ENCODE measurements around the gene BOK. TPM values are rescaled to one million over a fixed set of nuclear protein-coding genes. Genes with fewer than 3 reads are reported as not detected.

BOK gene
- total and polyA plus RNA-seq, 2 of the 13 experiments (the other 11 are each of a cell fraction or from before 2014, with no cell fraction given) = 35.5 to 39.2 TPM

DNA sequence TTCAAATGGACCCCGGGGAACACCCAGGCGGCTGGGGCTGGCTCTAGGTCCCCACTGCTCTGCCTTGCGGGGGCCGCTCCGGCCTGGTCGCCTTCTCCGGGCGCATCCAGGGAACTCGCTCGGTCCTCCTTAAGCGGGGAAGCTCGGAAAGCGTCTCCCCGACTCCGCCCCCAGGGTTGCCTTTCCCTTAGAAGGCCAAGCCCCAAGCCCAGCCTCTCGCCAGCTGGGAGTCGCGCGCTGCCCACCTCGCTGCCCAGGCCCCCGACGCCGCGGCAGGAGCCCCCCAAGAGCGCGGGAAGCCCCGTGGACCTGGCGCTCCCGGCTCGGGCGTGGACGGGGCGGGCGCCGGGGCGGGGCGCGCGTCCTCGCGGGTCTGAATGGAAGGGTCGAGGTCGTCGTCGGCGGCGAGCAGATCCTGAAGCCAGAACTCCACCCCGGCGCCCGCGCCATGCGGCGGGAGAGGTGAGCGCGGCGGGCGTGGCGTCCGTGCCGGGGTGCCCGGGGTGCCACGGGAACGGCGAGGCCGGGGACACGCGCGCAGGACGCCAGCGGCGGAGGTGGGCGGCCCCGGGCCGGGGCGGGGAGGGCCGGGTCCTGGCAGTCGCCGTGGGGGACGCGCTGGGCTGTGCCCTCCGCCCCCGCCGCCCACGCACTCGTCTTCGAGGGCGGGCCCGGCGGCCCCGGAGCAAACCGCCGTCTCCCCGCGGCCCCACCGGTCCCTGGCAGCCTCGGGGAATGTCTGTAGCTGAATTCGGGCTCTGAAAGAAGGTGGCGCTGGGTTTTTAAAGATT is at the start of gene BOK (continued):
- TF ChIP-seq, protein P1, sequence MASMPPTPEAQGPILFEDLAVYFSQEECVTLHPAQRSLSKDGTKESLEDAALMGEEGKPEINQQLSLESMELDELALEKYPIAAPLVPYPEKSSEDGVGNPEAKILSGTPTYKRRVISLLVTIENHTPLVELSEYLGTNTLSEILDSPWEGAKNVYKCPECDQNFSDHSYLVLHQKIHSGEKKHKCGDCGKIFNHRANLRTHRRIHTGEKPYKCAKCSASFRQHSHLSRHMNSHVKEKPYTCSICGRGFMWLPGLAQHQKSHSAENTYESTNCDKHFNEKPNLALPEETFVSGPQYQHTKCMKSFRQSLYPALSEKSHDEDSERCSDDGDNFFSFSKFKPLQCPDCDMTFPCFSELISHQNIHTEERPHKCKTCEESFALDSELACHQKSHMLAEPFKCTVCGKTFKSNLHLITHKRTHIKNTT (CRISPR knock-in tag; IDR thresholded peaks at IDR 0.05) = no peak
- TF ChIP-seq IKZF4 (CRISPR knock-in tag; IDR thresholded peaks at IDR 0.05; ENCODE audit: borderline replicate concordance, low read depth, not compliant biosample characterization) = peak; percentile 68
- no peak for TF ChIP-seq MBNL3 (CRISPR knock-in tag; conservative IDR thresholded peaks at IDR 0.05)
- no peak for TF ChIP-seq CBX1 (IDR thresholded peaks at IDR 0.05; ENCODE audit: low read depth)
- TF ChIP-seq, protein P2, sequence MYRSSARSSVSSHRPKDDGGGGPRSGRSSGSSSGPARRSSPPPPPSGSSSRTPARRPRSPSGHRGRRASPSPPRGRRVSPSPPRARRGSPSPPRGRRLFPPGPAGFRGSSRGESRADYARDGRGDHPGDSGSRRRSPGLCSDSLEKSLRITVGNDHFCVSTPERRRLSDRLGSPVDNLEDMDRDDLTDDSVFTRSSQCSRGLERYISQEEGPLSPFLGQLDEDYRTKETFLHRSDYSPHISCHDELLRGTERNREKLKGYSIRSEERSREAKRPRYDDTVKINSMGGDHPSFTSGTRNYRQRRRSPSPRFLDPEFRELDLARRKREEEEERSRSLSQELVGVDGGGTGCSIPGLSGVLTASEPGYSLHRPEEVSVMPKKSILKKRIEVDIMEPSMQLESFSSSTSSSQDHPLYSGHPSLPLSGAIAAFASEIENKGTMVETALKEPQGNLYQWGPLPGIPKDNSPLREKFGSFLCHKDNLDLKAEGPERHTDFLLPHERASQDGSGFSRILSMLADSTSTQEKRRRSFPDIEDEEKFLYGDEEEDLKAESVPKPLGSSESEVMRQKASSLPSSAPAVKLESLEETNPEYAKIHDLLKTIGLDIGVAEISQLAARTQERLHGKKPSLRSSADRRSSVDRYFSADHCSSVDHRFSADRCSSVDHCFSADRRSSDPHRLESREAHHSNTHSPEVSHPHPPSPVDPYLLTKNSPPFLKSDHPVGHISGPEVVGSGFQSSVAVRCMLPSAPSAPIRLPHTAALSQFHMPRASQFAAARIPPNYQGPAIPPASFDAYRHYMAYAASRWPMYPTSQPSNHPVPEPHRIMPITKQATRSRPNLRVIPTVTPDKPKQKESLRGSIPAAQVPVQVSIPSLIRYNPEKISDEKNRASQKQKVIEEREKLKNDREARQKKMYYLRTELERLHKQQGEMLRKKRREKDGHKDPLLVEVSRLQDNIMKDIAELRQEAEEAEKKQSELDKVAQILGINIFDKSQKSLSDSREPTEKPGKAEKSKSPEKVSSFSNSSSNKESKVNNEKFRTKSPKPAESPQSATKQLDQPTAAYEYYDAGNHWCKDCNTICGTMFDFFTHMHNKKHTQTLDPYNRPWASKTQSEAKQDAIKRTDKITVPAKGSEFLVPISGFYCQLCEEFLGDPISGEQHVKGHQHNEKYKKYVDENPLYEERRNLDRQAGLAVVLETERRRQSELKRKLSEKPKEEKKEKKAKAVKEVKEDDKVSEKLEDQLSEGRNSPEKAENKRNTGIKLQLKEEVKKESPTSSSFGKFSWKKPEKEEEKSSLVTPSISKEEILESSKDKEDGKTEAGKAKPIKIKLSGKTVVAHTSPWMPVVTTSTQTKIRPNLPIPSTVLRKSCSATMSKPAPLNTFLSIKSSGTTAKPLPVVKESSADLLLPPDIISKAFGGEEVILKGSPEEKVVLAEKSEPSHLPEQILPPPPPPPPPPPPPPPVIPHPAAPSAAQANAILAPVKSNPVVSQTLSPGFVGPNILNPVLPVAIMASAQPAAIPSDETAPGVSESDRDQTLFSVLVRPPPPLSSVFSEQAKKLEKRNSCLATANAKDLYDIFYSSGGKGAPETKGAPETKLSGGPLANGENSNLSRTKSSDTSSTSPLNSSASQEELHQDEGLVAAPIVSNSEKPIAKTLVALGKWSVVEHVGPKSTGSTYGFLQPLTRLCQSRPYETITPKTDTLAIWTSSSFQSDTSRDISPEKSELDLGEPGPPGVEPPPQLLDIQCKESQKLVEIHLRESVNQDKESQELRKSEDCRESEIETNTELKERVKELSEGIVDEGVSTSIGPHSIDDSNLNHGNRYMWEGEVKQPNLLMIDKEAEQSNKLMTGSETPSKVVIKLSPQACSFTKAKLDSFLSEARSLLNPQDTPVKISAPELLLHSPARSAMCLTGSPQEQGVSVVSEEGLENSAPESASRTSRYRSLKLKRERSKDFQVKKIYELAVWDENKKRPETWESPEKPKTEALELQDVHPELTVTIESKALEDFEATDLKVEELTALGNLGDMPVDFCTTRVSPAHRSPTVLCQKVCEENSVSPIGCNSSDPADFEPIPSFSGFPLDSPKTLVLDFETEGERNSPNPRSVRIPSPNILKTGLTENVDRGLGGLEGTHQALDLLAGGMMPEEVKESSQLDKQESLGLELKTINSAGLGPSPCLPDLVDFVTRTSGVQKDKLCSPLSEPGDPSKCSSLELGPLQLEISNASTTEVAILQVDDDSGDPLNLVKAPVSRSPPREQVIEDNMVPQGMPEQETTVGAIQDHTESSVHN (CRISPR knock-in tag; IDR thresholded peaks at IDR 0.05) = no peak
- TF ChIP-seq NCOA5 (CRISPR knock-in tag; IDR thresholded peaks at IDR 0.05) = no peak
- TF ChIP-seq NR1H2 (CRISPR knock-in tag; IDR thresholded peaks at IDR 0.05; ENCODE audit: borderline replicate concordance, low read depth) = no peak
- peak; percentile 63; the same call in 1 of the 2 replicates for TF ChIP-seq KMT2A (CRISPR knock-in tag; IDR thresholded peaks at IDR 0.05)
- TF ChIP-seq RFX3 (CRISPR knock-in tag; IDR thresholded peaks at IDR 0.05) = no peak
- no peak for TF ChIP-seq ZNF33A (CRISPR knock-in tag; IDR thresholded peaks at IDR 0.05; ENCODE audit: borderline replicate concordance)
- TF ChIP-seq RXRB (CRISPR knock-in tag; IDR thresholded peaks at IDR 0.05; ENCODE audit: borderline replicate concordance) = no peak
- 0 out of 2 replicates have a peak, but pooled peaks have one; percentile 10 for TF ChIP-seq PPARG (CRISPR knock-in tag; conservative IDR thresholded peaks at IDR 0.05)
- TF ChIP-seq, protein P3, sequence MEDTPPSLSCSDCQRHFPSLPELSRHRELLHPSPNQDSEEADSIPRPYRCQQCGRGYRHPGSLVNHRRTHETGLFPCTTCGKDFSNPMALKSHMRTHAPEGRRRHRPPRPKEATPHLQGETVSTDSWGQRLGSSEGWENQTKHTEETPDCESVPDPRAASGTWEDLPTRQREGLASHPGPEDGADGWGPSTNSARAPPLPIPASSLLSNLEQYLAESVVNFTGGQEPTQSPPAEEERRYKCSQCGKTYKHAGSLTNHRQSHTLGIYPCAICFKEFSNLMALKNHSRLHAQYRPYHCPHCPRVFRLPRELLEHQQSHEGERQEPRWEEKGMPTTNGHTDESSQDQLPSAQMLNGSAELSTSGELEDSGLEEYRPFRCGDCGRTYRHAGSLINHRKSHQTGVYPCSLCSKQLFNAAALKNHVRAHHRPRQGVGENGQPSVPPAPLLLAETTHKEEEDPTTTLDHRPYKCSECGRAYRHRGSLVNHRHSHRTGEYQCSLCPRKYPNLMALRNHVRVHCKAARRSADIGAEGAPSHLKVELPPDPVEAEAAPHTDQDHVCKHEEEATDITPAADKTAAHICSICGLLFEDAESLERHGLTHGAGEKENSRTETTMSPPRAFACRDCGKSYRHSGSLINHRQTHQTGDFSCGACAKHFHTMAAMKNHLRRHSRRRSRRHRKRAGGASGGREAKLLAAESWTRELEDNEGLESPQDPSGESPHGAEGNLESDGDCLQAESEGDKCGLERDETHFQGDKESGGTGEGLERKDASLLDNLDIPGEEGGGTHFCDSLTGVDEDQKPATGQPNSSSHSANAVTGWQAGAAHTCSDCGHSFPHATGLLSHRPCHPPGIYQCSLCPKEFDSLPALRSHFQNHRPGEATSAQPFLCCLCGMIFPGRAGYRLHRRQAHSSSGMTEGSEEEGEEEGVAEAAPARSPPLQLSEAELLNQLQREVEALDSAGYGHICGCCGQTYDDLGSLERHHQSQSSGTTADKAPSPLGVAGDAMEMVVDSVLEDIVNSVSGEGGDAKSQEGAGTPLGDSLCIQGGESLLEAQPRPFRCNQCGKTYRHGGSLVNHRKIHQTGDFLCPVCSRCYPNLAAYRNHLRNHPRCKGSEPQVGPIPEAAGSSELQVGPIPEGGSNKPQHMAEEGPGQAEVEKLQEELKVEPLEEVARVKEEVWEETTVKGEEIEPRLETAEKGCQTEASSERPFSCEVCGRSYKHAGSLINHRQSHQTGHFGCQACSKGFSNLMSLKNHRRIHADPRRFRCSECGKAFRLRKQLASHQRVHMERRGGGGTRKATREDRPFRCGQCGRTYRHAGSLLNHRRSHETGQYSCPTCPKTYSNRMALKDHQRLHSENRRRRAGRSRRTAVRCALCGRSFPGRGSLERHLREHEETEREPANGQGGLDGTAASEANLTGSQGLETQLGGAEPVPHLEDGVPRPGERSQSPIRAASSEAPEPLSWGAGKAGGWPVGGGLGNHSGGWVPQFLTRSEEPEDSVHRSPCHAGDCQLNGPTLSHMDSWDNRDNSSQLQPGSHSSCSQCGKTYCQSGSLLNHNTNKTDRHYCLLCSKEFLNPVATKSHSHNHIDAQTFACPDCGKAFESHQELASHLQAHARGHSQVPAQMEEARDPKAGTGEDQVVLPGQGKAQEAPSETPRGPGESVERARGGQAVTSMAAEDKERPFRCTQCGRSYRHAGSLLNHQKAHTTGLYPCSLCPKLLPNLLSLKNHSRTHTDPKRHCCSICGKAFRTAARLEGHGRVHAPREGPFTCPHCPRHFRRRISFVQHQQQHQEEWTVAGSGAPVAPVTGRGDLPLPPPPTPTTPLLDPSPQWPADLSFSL (CRISPR knock-in tag; IDR thresholded peaks at IDR 0.05) = no peak
